ENCODE results near the gene CIB1. TPM values are rescaled to one million over a fixed set of nuclear protein-coding genes. Genes with fewer than 3 reads are reported as not detected.
A peak's percentile ranks its signal among the peaks of the same experiment; 100 is the strongest.

The CIB1 gene
- total RNA-seq, 1 donor from 2014 or later: 76.0 TPM

- H3K4me3 ChIP-seq (ENCODE audit: low read depth, low read length): no peak overlapping the region
- no peak for TF ChIP-seq CTCF (conservative IDR thresholded peaks at IDR 0.05; ENCODE audit: low read depth, low read length)
- DNase-seq (ENCODE audit: low read depth): no peak
Observed at GRCh38 chr15:90257776-90258175, 24.0 kb upstream of the CIB1 start.

- no peak for DNase-seq (ENCODE audit: low read depth)
- no peak for TF ChIP-seq CTCF (conservative IDR thresholded peaks at IDR 0.05; ENCODE audit: low read depth, low read length)
- H3K4me3 ChIP-seq (ENCODE audit: low read depth, low read length): peak within 1 kb of the TSS; percentile 70
Observed at GRCh38 chr15:90249203-90249863, 15.6 kb upstream of the CIB1 start, which contains the start of gene TTLL13. TTLL13 (plus strand) TSS chr15:90249556; CDS start chr15:90250631, 1,075 bp downstream.

GRCh38 chr15:90248789-90249202 lies 15.1 kb upstream of the CIB1 start:
- TF ChIP-seq CTCF (conservative IDR thresholded peaks at IDR 0.05; ENCODE audit: low read depth, low read length): no peak
- peak overlapping the region; percentile 70 for H3K4me3 ChIP-seq (ENCODE audit: low read depth, low read length)
- no peak for DNase-seq (ENCODE audit: low read depth)

GRCh38 chr15:90243943-90244639 lies 10.3 kb upstream of the CIB1 start:
- no peak for DNase-seq (ENCODE audit: low read depth)
- TF ChIP-seq CTCF (conservative IDR thresholded peaks at IDR 0.05; ENCODE audit: low read depth, low read length): no peak
- H3K4me3 ChIP-seq (ENCODE audit: low read depth, low read length): no peak overlapping the region

- TF ChIP-seq CTCF (conservative IDR thresholded peaks at IDR 0.05; ENCODE audit: low read depth, low read length): no peak
- H3K4me3 ChIP-seq (ENCODE audit: low read depth, low read length): no peak overlapping the region
- no peak for DNase-seq (ENCODE audit: low read depth)
Observed at GRCh38 chr15:90241343-90242192, 7.8 kb upstream of the CIB1 start.

GRCh38 chr15:90240856-90241255 lies 7.1 kb upstream of the CIB1 start:
- no peak for DNase-seq (ENCODE audit: low read depth)
- TF ChIP-seq CTCF (conservative IDR thresholded peaks at IDR 0.05; ENCODE audit: low read depth, low read length): no peak
- H3K4me3 ChIP-seq (ENCODE audit: low read depth, low read length): no peak overlapping the region

All from epithelial cell of proximal tubule (primary cell).